MM.1S (cell line): ENCODE results near the gene FMN1.

Experiments
- DNase-seq: peaks from one replicate; pipeline ENCODE4 v3.0.0-alpha.2; 2015
- H2AFZ ChIP-seq: fragments of 300-600 bp; sonication (generic); 2 replicates; pipeline ENCODE4 v1.6.0; 2016; ENCODE audit warnings: antibody characterized with exemption, low read length
- H3F3A ChIP-seq: fragments of 300-600 bp; sonication (generic); 2 replicates; pipeline ENCODE4 v1.6.1; 2016; ENCODE audit warnings: mild to moderate bottlenecking, antibody characterized with exemption, low read length, moderate library complexity, mixed read lengths; ENCODE audit not compliant: insufficient read depth
- H3K27ac ChIP-seq: fragments of 300-600 bp; sonication (generic); 2 replicates; pipeline ENCODE4 v1.5.1; 2016; ENCODE audit warnings: mild to moderate bottlenecking, low read length
- H3K27me3 ChIP-seq: fragments of 300-600 bp; sonication (generic); replicated peaks from 2 replicates; pipeline ENCODE4 v1.6.0; 2016; ENCODE audit warnings: low read length; ENCODE audit not compliant: insufficient read depth
- H3K36me3 ChIP-seq: fragments of 300-600 bp; sonication (generic); replicated peaks from 2 replicates; pipeline ENCODE4 v1.6.1; 2016; ENCODE audit warnings: mild to moderate bottlenecking, low read length, mixed read lengths; ENCODE audit not compliant: insufficient read depth
- H3K4me1 ChIP-seq: fragments of 300-600 bp; sonication (generic); 2 replicates; pipeline ENCODE4 v1.6.1; 2016; ENCODE audit warnings: low read length, mixed read lengths
- H3K4me2 ChIP-seq: fragments of 300-600 bp; sonication (generic); 2 replicates; pipeline ENCODE4 v1.6.0; 2016; ENCODE audit warnings: low read depth, low read length
- H3K4me3 ChIP-seq: fragments of 300-600 bp; sonication (generic); 2 replicates; pipeline ENCODE4 v1.5.1; 2016; ENCODE audit warnings: low read length, mixed read lengths
- H3K79me2 ChIP-seq: fragments of 300-600 bp; sonication (generic); 2 replicates; pipeline ENCODE4 v1.6.1; 2016; ENCODE audit warnings: mixed run types, low read length, mixed read lengths
- H3K9ac ChIP-seq: fragments of 300-600 bp; sonication (generic); 2 replicates; pipeline ENCODE4 v1.6.1; 2016; ENCODE audit warnings: low read length, mixed read lengths
- H3K9me2 ChIP-seq: fragments of 300-600 bp; sonication (generic); replicated peaks from 2 replicates; pipeline ENCODE4 v1.6.1; 2016; ENCODE audit warnings: mild to moderate bottlenecking, low read length, mixed read lengths; ENCODE audit not compliant: insufficient read depth
- H3K9me3 ChIP-seq: fragments of 300-600 bp; sonication (generic); replicated peaks from 2 replicates; pipeline ENCODE4 v1.6.1; 2016; ENCODE audit warnings: mild to moderate bottlenecking, low read length, mixed read lengths; ENCODE audit not compliant: insufficient read depth
- H4K20me1 ChIP-seq: fragments of 300-600 bp; sonication (generic); 2 replicates; pipeline ENCODE4 v1.6.1; 2016; ENCODE audit warnings: mild to moderate bottlenecking, low read length, moderate library complexity, mixed read lengths; ENCODE audit not compliant: insufficient read depth
- EZH2 ChIP-seq: fragments of 300-600 bp; sonication (generic); optimal IDR thresholded peaks from 2 replicates; pipeline ENCODE3; 2017; ENCODE audit warnings: low read depth, mild to moderate bottlenecking, antibody characterized with exemption, low read length, mixed read lengths
- EZH2phosphoT487 ChIP-seq: fragments of 300-600 bp; sonication (generic); IDR thresholded peaks from 2 replicates; pipeline ENCODE4 v1.6.1; 2018; ENCODE audit warnings: antibody characterized with exemption, low read length
- TF ChIP-seq, protein P1 (sequence below): fragments of 300-600 bp; sonication (generic); IDR thresholded peaks from 2 replicates; pipeline ENCODE4 v1.5.1; 2016; ENCODE audit warnings: antibody characterized with exemption, low read length, mixed read lengths

The FMN1 gene

DNA sequence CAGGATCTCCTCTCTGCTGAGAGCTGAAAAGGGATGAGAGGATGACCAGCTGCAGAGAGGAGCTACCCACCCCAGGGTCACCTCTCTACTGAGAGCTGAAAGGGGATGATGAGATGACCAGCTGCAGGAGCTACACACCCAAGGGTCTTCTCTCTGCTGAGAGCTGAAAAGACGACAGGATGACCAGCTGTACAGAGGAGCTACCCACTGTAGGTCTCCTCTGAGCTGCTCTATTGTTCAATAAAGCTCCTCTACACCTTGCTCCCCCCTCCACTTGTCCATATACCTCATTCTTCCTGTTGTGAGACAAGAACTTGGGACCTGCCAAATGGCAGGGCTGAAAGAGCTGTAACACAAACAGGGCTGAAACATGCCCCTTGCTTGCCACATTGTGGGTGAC lies 149.9 kb downstream of the FMN1 start:
- no peaks in the 10 kb centered on the region for H3F3A ChIP-seq
- no peaks in the 10 kb centered on the region for H3K9me2 ChIP-seq
- no peaks in the 10 kb centered on the region for H3K4me1 ChIP-seq
- H4K20me1 ChIP-seq: no peaks in the 10 kb centered on the region
- H3K27ac ChIP-seq: no peak overlapping the region
- H3K4me2 ChIP-seq: no peak overlapping the region
- TF ChIP-seq EZH2phosphoT487 (no peak), EZH2 (no peak)
- TF ChIP-seq, protein P1, sequence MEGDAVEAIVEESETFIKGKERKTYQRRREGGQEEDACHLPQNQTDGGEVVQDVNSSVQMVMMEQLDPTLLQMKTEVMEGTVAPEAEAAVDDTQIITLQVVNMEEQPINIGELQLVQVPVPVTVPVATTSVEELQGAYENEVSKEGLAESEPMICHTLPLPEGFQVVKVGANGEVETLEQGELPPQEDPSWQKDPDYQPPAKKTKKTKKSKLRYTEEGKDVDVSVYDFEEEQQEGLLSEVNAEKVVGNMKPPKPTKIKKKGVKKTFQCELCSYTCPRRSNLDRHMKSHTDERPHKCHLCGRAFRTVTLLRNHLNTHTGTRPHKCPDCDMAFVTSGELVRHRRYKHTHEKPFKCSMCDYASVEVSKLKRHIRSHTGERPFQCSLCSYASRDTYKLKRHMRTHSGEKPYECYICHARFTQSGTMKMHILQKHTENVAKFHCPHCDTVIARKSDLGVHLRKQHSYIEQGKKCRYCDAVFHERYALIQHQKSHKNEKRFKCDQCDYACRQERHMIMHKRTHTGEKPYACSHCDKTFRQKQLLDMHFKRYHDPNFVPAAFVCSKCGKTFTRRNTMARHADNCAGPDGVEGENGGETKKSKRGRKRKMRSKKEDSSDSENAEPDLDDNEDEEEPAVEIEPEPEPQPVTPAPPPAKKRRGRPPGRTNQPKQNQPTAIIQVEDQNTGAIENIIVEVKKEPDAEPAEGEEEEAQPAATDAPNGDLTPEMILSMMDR: no peak
- no peaks in the 10 kb centered on the region for H3K36me3 ChIP-seq
- H3K79me2 ChIP-seq: no peaks in the 10 kb centered on the region
- no peak overlapping the region for H2AFZ ChIP-seq
- no peak overlapping the region for H3K9ac ChIP-seq
- DNase-seq: no peak
- no peak overlapping the region for H3K4me3 ChIP-seq
- no peaks in the 10 kb centered on the region for H3K27me3 ChIP-seq
- no peaks in the 10 kb centered on the region for H3K9me3 ChIP-seq

DNA sequence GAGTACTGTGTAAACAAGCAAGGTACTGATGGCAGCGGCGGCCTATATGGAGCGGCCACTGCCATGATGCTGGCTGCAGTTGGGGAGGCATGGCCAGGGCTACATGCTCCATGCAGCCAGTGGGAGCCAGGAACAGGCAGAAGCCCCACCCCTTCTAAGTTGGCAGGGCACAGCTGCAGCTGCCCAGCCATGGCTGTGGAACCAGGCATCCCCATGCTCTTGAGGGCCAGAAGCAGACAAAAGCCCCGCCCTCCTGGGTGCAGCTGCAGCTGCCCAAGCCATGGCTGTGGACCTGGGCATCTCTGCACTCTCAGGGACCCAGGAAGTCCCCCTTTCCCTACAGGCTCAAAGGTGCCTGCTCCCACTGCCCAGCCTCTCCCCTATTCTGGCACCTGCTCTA lies 150.9 kb downstream of the FMN1 start:
- Histone ChIP-seq H3K36me3 (no peaks in the 10 kb centered on the region), H3K79me2 (no peaks in the 10 kb centered on the region), H4K20me1 (no peaks in the 10 kb centered on the region), H3F3A (no peaks in the 10 kb centered on the region), H2AFZ (no peak overlapping the region), H3K27me3 (no peaks in the 10 kb centered on the region), H3K4me2 (no peak overlapping the region), H3K27ac (no peak overlapping the region), H3K4me1 (no peaks in the 10 kb centered on the region), H3K4me3 (no peak overlapping the region), H3K9ac (no peak overlapping the region), H3K9me2 (no peaks in the 10 kb centered on the region), H3K9me3 (no peaks in the 10 kb centered on the region)
- no peak for DNase-seq
- TF ChIP-seq EZH2phosphoT487: no peak
- TF ChIP-seq, protein P1: no peak
- no peak for TF ChIP-seq EZH2

DNA sequence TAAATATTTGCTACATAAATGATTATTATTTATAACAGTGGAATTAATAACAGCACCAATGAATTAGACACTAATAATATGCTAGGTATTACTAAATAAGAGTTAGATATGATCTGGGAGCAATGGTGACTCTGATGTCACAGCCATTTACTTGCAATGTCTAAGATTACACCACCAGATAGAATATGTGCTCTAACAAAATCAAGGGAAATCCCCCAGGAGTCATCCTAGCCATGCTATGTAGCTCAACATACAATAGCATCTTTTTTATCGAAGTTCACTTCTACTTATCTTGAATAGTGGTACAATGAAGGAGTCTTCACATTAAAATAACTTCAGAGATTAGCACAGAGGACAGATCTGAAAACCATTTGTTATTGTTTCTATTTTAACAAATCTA lies 154.0 kb downstream of the FMN1 start:
- Histone ChIP-seq H3K9me2 (no peaks in the 10 kb centered on the region), H3F3A (no peaks in the 10 kb centered on the region), H3K27ac (no peak overlapping the region), H3K36me3 (no peaks in the 10 kb centered on the region), H3K4me2 (no peak overlapping the region), H3K4me3 (no peak overlapping the region), H3K4me1 (no peaks in the 10 kb centered on the region), H2AFZ (no peak overlapping the region), H3K27me3 (no peaks in the 10 kb centered on the region), H3K9me3 (no peaks in the 10 kb centered on the region), H4K20me1 (no peaks in the 10 kb centered on the region), H3K79me2 (no peaks in the 10 kb centered on the region), H3K9ac (no peak overlapping the region)
- TF ChIP-seq, protein P1: no peak
- TF ChIP-seq EZH2phosphoT487 (no peak), EZH2 (no peak)
- DNase-seq: no peak
